Keratinocyte (primary cell): ENCODE measurements around the gene KIF21B. TPM values are rescaled to one million over a fixed set of nuclear protein-coding genes. Genes with fewer than 3 reads are reported as not detected.
"Not testable (repeated sequence)": the region's sequence is repeated elsewhere in the genome, so short reads cannot be mapped to it uniquely, and the experiment has no call there.

Experiments
- DNase-seq: peaks from one replicate; pipeline ENCODE4 v3.0.0-alpha.2; 2011; ENCODE audit warnings: low read depth, missing footprints, low spot score
- FAIRE-seq: peaks from 2 replicates; lab custom pipeline; 2011; peaks lifted over from hg19 to GRCh38; lab: Jason Lieb, UNC
- H2AFZ ChIP-seq: 2 replicates; pipeline ENCODE4 v1.6.0; 2012; ENCODE audit warnings: low read length, control low read depth, inconsistent platforms; ENCODE audit not compliant: control insufficient read depth
- H3K27ac ChIP-seq: 2 replicates; pipeline ENCODE4 v1.5.1; 2011; ENCODE audit warnings: low read length; ENCODE audit not compliant: control insufficient read depth, insufficient read depth
- H3K27me3 ChIP-seq: 3 replicates; pipeline ENCODE4 v1.6.0; 2011; ENCODE audit warnings: low read length; ENCODE audit not compliant: control insufficient read depth, insufficient read depth; ENCODE audit errors: extremely low read depth
- H3K36me3 ChIP-seq, 2 experiments: 2 replicates in 1 of 2; 3 replicates in 1 of 2; pipeline ENCODE4 v1.5.1; 2011; ENCODE audit warnings: low read length in 2 of 2, mild to moderate bottlenecking in 1 of 2; ENCODE audit not compliant: control insufficient read depth in 2 of 2, insufficient read depth in 2 of 2; ENCODE audit errors: extremely low read depth in 1 of 2
- H3K4me1 ChIP-seq: 3 replicates; pipeline ENCODE4 v1.5.1; 2011; ENCODE audit warnings: low read length; ENCODE audit not compliant: control insufficient read depth, insufficient read depth; ENCODE audit errors: extremely low read depth
- H3K4me2 ChIP-seq: 3 replicates; pipeline ENCODE4 v1.6.0; 2011; ENCODE audit warnings: low read depth, low read length; ENCODE audit not compliant: control insufficient read depth, insufficient read depth; ENCODE audit errors: extremely low read depth
- H3K4me3 ChIP-seq, 3 experiments: fragments of 200-600 bp in 1 of 3; sonication (generic) in 1 of 3; 2 replicates in 2 of 3; 3 replicates in 1 of 3; pipeline ENCODE4 v1.5.1; 2011 to 2016; ENCODE audit warnings: low read length in 3 of 3, mild to moderate bottlenecking in 3 of 3, control low read depth in 2 of 3, inconsistent platforms in 1 of 3, low read depth in 1 of 3, mixed read lengths in 1 of 3, mixed run types in 1 of 3, moderate library complexity in 1 of 3; ENCODE audit not compliant: control insufficient read depth in 2 of 3, insufficient read depth in 2 of 3; ENCODE audit errors: extremely low read depth in 1 of 3
- H3K79me2 ChIP-seq: 2 replicates; pipeline ENCODE4 v1.6.0; 2012; ENCODE audit warnings: low read length; ENCODE audit not compliant: control insufficient read depth, insufficient read depth
- H3K9ac ChIP-seq: 3 replicates; pipeline ENCODE4 v1.6.0; 2011; ENCODE audit warnings: low read length; ENCODE audit not compliant: control insufficient read depth, insufficient read depth; ENCODE audit errors: extremely low read depth
- H3K9me1 ChIP-seq: 3 replicates; pipeline ENCODE4 v1.6.0; 2011; ENCODE audit warnings: low read length; ENCODE audit not compliant: control insufficient read depth, insufficient read depth; ENCODE audit errors: extremely low read depth
- H3K9me3 ChIP-seq: 2 replicates; pipeline ENCODE4 v1.5.1; 2012; ENCODE audit warnings: low read depth, low read length; ENCODE audit not compliant: control insufficient read depth
- H4K20me1 ChIP-seq: 3 replicates; pipeline ENCODE4 v1.6.0; 2011; ENCODE audit warnings: low read length; ENCODE audit not compliant: control insufficient read depth, insufficient read depth; ENCODE audit errors: extremely low read depth
- EZH2 ChIP-seq: IDR thresholded peaks from one replicate; pipeline ENCODE4 v1.6.1; 2012; ENCODE audit warnings: inconsistent platforms, mild to moderate bottlenecking, low read length, moderate library complexity
- dilution Hi-C: fragments of 300-500 bp; cut with MboI; formaldehyde crosslinking; loops from one replicate; pipeline ENCODE4 v1.7.0; 2020; ENCODE audit warnings: low sequenced_read_pairs; ENCODE audit not compliant: extremely low pct_ligation_motif_present
- polyA plus RNA-seq, 5 experiments: library from polyadenylated mRNA; depleted of rRNA in 3 of 5; stranded (reverse) in 3 of 5; stranded (forward) in 1 of 5; unstranded in 1 of 5; fragments of >200 nt; gene quantifications; 1 replicate in 1 of 5; 2 replicates in 3 of 5; 3 replicates in 1 of 5; pipeline versions ENCODE4 v1.2.1 to v1.2.3, GENCODE V29; 2011 to 2012; ENCODE audit warnings: missing spikeins in 2 of 5, low read depth in 1 of 5, low replicate concordance in 1 of 5
- TF ChIP-seq, protein P1 (sequence below), 3 experiments: IDR thresholded peaks in 1 of 3; conservative IDR thresholded peaks in 1 of 3; optimal IDR thresholded peaks in 1 of 3; 2 replicates in 2 of 3; 3 replicates in 1 of 3; pipeline versions ENCODE3 to v1.5.1; 2011; ENCODE audit warnings: low read length in 3 of 3, mild to moderate bottlenecking in 3 of 3, moderate library complexity in 2 of 3, control low read depth in 1 of 3, inconsistent platforms in 1 of 3; ENCODE audit not compliant: insufficient read depth in 2 of 3; ENCODE audit errors: extremely low read depth in 1 of 3

The KIF21B gene
- polyA plus RNA-seq, 1 donor (not counting 4 experiments of a cell fraction or from before 2014, with no cell fraction given): 0.17 TPM

DNA sequence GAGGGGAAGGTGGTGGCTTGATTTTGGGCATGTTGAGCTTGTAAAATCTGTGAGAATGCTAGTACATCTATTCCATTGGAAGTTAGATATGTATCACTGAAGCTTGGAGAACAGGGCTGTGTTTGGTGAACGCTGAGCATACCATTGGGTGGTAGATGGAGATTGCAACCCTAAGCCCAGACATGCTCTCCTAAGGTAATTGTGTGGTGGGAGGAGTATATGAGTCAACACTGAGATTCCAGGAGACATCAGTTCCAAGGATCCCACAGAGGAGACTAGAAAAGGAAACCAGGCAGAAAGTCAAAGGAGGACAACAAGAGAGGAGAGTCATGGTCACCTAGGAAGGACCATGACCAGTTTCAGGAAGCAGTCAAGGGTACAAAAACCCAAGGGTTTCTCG is 60.4 kb downstream of the KIF21B start:
- Histone ChIP-seq H3K36me3 (no peaks in the 10 kb centered on the region), H3K4me2 (peak overlapping the region; percentile 1), H2AFZ (no peak overlapping the region), H3K9me3 (no peaks in the 10 kb centered on the region), H3K9ac (no peak overlapping the region), H4K20me1 (no peaks in the 10 kb centered on the region), H3K9me1 (no peaks in the 10 kb centered on the region), H3K4me3 (no peak overlapping the region), H3K79me2 (no peaks in the 10 kb centered on the region), H3K27me3 (no peaks in the 10 kb centered on the region), H3K4me1 (peaks cover 12% of the 10 kb centered on the region), H3K27ac (no peak overlapping the region)
- dilution Hi-C loops: no loop called here
- peak; percentile 26 for DNase-seq
- TF ChIP-seq EZH2: no peak
- TF ChIP-seq, protein P1, sequence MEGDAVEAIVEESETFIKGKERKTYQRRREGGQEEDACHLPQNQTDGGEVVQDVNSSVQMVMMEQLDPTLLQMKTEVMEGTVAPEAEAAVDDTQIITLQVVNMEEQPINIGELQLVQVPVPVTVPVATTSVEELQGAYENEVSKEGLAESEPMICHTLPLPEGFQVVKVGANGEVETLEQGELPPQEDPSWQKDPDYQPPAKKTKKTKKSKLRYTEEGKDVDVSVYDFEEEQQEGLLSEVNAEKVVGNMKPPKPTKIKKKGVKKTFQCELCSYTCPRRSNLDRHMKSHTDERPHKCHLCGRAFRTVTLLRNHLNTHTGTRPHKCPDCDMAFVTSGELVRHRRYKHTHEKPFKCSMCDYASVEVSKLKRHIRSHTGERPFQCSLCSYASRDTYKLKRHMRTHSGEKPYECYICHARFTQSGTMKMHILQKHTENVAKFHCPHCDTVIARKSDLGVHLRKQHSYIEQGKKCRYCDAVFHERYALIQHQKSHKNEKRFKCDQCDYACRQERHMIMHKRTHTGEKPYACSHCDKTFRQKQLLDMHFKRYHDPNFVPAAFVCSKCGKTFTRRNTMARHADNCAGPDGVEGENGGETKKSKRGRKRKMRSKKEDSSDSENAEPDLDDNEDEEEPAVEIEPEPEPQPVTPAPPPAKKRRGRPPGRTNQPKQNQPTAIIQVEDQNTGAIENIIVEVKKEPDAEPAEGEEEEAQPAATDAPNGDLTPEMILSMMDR (optimal IDR thresholded peaks at IDR 0.05 in 1 of 3, IDR thresholded peaks at IDR 0.05 in 1 of 3, conservative IDR thresholded peaks at IDR 0.05 in 1 of 3; ENCODE audit: extremely low read depth in 1 of 3, insufficient read depth in 2 of 3, low read length in 3 of 3): no peak
- FAIRE-seq: peak; percentile 90

DNA sequence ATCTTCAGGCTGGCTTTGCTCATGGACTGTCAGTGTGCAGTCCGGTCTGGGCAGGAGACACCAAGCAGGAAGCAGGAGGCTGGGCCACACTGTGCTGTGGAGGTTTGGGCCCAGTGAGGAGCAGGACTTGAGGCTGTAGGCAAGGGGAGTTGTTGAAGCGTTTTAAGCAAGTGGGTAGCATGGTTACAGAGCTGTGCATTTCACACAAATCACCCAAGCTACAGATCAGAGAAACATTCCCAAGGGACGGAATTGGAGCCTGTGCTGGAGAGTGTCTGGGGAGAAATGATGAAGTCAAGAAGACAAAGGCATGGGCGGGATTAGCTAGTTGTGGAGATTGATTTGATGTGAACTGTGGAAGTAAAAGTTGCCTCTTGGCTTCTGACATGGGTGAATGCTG is 60.9 kb downstream of the KIF21B start:
- no peak overlapping the region for H3K27ac ChIP-seq
- no peaks in the 10 kb centered on the region for H4K20me1 ChIP-seq
- peak overlapping the region; percentile 1 for H3K4me2 ChIP-seq
- no peaks in the 10 kb centered on the region for H3K36me3 ChIP-seq
- no peaks in the 10 kb centered on the region for H3K9me3 ChIP-seq
- FAIRE-seq: no peak
- peaks cover 1% of the 10 kb centered on the region for H3K27me3 ChIP-seq
- peaks cover 12% of the 10 kb centered on the region for H3K4me1 ChIP-seq
- dilution Hi-C loops: no loop called here
- peak overlapping the region; percentile 8 for H2AFZ ChIP-seq
- H3K4me3 ChIP-seq: no peak overlapping the region
- H3K9me1 ChIP-seq: no peaks in the 10 kb centered on the region
- no peak for DNase-seq
- H3K79me2 ChIP-seq: no peaks in the 10 kb centered on the region
- no peak for TF ChIP-seq EZH2
- TF ChIP-seq, protein P1 (optimal IDR thresholded peaks at IDR 0.05 in 1 of 3, IDR thresholded peaks at IDR 0.05 in 1 of 3, conservative IDR thresholded peaks at IDR 0.05 in 1 of 3; ENCODE audit: extremely low read depth in 1 of 3, insufficient read depth in 2 of 3, low read length in 3 of 3): no peak
- no peak overlapping the region for H3K9ac ChIP-seq

DNA sequence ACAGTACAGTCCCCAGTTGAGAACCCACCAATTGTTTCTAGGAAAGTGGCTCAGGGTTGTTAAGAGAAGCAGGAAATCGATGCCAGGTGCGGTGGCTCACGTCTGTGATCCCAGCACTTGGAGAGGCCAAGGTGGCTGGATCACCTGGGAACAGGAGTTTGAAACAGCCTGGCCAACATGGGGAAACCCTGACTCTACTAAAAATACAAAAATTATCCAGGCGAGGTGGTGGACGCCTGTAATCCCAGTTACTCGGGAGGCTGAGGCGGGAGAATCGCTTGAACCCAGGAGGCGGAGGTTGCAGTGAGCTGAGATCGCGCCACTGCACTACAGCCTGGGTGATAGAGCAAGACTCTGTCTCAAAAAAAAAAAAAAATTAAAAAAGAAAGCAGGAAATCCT is 61.4 kb downstream of the KIF21B start:
- H3K4me2 ChIP-seq, H3K9me3 ChIP-seq, FAIRE-seq, dilution Hi-C loops, H4K20me1 ChIP-seq, H3K9ac ChIP-seq, H3K9me1 ChIP-seq, DNase-seq, H3K4me3 ChIP-seq, H2AFZ ChIP-seq, H3K27me3 ChIP-seq, H3K36me3 ChIP-seq, H3K79me2 ChIP-seq, H3K27ac ChIP-seq: not testable (repeated sequence)
- H3K4me1 ChIP-seq: peaks cover 12% of the 10 kb centered on the region
